ENCODE measurements around the gene RSPH10B2. TPM values are rescaled to one million over a fixed set of nuclear protein-coding genes. Genes with fewer than 3 reads are reported as not detected.

Gene RSPH10B2
- total and polyA plus RNA-seq, 2 of the 8 experiments (the other 6 are each of a cell fraction or from before 2014, with no cell fraction given), result 0.14 to 0.35 TPM

DNA sequence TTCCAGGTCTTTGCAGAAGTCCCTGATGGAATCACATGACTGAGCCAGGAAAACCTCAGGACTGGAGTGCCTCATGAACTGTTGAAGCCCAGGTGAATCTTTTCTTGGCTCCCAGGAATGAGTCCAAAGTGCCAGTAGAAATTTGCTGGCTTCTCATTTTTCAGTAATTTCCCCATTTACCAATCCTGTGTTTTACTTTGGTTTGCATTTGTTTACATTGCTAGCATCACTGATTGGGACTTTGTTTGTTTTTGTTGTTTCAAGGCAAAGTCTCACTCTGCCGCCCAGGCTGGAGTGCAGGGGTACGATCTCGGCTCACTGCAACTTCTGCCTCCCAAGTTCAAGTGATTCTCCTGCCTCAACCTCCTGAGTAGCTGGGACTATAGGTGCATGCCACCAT lies 45.6 kb upstream of the RSPH10B2 start (continued):
- TF ChIP-seq, protein P1, sequence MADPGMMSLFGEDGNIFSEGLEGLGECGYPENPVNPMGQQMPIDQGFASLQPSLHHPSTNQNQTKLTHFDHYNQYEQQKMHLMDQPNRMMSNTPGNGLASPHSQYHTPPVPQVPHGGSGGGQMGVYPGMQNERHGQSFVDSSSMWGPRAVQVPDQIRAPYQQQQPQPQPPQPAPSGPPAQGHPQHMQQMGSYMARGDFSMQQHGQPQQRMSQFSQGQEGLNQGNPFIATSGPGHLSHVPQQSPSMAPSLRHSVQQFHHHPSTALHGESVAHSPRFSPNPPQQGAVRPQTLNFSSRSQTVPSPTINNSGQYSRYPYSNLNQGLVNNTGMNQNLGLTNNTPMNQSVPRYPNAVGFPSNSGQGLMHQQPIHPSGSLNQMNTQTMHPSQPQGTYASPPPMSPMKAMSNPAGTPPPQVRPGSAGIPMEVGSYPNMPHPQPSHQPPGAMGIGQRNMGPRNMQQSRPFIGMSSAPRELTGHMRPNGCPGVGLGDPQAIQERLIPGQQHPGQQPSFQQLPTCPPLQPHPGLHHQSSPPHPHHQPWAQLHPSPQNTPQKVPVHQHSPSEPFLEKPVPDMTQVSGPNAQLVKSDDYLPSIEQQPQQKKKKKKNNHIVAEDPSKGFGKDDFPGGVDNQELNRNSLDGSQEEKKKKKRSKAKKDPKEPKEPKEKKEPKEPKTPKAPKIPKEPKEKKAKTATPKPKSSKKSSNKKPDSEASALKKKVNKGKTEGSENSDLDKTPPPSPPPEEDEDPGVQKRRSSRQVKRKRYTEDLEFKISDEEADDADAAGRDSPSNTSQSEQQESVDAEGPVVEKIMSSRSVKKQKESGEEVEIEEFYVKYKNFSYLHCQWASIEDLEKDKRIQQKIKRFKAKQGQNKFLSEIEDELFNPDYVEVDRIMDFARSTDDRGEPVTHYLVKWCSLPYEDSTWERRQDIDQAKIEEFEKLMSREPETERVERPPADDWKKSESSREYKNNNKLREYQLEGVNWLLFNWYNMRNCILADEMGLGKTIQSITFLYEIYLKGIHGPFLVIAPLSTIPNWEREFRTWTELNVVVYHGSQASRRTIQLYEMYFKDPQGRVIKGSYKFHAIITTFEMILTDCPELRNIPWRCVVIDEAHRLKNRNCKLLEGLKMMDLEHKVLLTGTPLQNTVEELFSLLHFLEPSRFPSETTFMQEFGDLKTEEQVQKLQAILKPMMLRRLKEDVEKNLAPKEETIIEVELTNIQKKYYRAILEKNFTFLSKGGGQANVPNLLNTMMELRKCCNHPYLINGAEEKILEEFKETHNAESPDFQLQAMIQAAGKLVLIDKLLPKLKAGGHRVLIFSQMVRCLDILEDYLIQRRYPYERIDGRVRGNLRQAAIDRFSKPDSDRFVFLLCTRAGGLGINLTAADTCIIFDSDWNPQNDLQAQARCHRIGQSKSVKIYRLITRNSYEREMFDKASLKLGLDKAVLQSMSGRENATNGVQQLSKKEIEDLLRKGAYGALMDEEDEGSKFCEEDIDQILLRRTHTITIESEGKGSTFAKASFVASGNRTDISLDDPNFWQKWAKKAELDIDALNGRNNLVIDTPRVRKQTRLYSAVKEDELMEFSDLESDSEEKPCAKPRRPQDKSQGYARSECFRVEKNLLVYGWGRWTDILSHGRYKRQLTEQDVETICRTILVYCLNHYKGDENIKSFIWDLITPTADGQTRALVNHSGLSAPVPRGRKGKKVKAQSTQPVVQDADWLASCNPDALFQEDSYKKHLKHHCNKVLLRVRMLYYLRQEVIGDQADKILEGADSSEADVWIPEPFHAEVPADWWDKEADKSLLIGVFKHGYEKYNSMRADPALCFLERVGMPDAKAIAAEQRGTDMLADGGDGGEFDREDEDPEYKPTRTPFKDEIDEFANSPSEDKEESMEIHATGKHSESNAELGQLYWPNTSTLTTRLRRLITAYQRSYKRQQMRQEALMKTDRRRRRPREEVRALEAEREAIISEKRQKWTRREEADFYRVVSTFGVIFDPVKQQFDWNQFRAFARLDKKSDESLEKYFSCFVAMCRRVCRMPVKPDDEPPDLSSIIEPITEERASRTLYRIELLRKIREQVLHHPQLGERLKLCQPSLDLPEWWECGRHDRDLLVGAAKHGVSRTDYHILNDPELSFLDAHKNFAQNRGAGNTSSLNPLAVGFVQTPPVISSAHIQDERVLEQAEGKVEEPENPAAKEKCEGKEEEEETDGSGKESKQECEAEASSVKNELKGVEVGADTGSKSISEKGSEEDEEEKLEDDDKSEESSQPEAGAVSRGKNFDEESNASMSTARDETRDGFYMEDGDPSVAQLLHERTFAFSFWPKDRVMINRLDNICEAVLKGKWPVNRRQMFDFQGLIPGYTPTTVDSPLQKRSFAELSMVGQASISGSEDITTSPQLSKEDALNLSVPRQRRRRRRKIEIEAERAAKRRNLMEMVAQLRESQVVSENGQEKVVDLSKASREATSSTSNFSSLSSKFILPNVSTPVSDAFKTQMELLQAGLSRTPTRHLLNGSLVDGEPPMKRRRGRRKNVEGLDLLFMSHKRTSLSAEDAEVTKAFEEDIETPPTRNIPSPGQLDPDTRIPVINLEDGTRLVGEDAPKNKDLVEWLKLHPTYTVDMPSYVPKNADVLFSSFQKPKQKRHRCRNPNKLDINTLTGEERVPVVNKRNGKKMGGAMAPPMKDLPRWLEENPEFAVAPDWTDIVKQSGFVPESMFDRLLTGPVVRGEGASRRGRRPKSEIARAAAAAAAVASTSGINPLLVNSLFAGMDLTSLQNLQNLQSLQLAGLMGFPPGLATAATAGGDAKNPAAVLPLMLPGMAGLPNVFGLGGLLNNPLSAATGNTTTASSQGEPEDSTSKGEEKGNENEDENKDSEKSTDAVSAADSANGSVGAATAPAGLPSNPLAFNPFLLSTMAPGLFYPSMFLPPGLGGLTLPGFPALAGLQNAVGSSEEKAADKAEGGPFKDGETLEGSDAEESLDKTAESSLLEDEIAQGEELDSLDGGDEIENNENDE (IDR thresholded peaks at IDR 0.05; ENCODE audit: insufficient replicate concordance, low read length), result no peak
- TF ChIP-seq SIRT6 (IDR thresholded peaks at IDR 0.05; ENCODE audit: low read length) (no peak), TAF1 (IDR thresholded peaks at IDR 0.05; ENCODE audit: low read depth, low read length) (no peak), KDM5A (IDR thresholded peaks at IDR 0.05; ENCODE audit: low read length) (no peak), SIN3A (conservative IDR thresholded peaks at IDR 0.05 in 1 of 2, IDR thresholded peaks at IDR 0.05 in 1 of 2; ENCODE audit: low read depth in 1 of 2, low read length in 2 of 2) (no peak), SRF (IDR thresholded peaks at IDR 0.05; ENCODE audit: low read depth, low read length) (no peak), CHD1 (IDR thresholded peaks at IDR 0.05; ENCODE audit: low read depth, low read length) (no peak), BCL11A (IDR thresholded peaks at IDR 0.05; ENCODE audit: low read depth in 2 of 2, low read length in 2 of 2) (no peak)

Data from H1 (cell line).